ENCODE measurements around the gene DOCK1.

DOCK1 gene

GRCh38 chr10:126955934-126956711 is 50.9 kb downstream of the DOCK1 start:
- DNase-seq = no peak

GRCh38 chr10:126956712-126957108 is 51.5 kb downstream of the DOCK1 start:
- DNase-seq = no peak

GRCh38 chr10:126957111-126957510 is 51.9 kb downstream of the DOCK1 start:
- no peak for DNase-seq

- DNase-seq = no peak
These were observed 54.2 kb downstream of the DOCK1 start for GRCh38 chr10:126959431-126959830.

- DNase-seq = no peak
These were observed 54.9 kb downstream of the DOCK1 start for GRCh38 chr10:126959906-126960685.

- no peak for DNase-seq
These were observed 58.1 kb downstream of the DOCK1 start for GRCh38 chr10:126963354-126963753.

GRCh38 chr10:126964190-126964589 is 59.0 kb downstream of the DOCK1 start:
- no peak for DNase-seq

- DNase-seq = no peak
These were observed 61.7 kb downstream of the DOCK1 start for GRCh38 chr10:126966938-126967337.

- no peak for DNase-seq
These were observed 64.1 kb downstream of the DOCK1 start for GRCh38 chr10:126969310-126969709.

- no peak for DNase-seq
These were observed 67.6 kb downstream of the DOCK1 start for GRCh38 chr10:126972635-126973414.

GRCh38 chr10:126975221-126975620 is 70.0 kb downstream of the DOCK1 start:
- no peak for DNase-seq

GRCh38 chr10:126977216-126977615 is 72.0 kb downstream of the DOCK1 start:
- no peak for DNase-seq

- DNase-seq = no peak
These were observed 74.1 kb downstream of the DOCK1 start for GRCh38 chr10:126979311-126979710.

- DNase-seq = no peak
These were observed 88.0 kb downstream of the DOCK1 start for GRCh38 chr10:126993208-126993607.

GRCh38 chr10:126997801-126998590 is 92.8 kb downstream of the DOCK1 start:
- DNase-seq = no peak

- DNase-seq = no peak
These were observed 95.4 kb downstream of the DOCK1 start for GRCh38 chr10:127000598-127000997.

GRCh38 chr10:127003032-127003685 is 97.9 kb downstream of the DOCK1 start:
- no peak for DNase-seq

- DNase-seq = no peak
These were observed 101.2 kb downstream of the DOCK1 start for GRCh38 chr10:127006453-127006852.

- no peak for DNase-seq
These were observed 104.1 kb downstream of the DOCK1 start for GRCh38 chr10:127009366-127009765.

GRCh38 chr10:127011174-127011573 is 105.9 kb downstream of the DOCK1 start:
- no peak for DNase-seq

GRCh38 chr10:127012071-127012768 is 107.0 kb downstream of the DOCK1 start:
- DNase-seq = no peak
